HG03280 (cell line): Measurements from ENCODE around the gene INKA1.
"Not testable (repeated sequence)": the region's sequence is repeated elsewhere in the genome, so short reads cannot be mapped to it uniquely, and the experiment has no call there.

Source experiments
- ATAC-seq: cut with Tn5 transposase; IDR thresholded peaks from one replicate; pipeline ENCODE4 v1.9.1; 2021; ENCODE audit warnings: mild to moderate bottlenecking, moderate library complexity; ENCODE audit not compliant: unreplicated experiment

INKA1 gene

DNA sequence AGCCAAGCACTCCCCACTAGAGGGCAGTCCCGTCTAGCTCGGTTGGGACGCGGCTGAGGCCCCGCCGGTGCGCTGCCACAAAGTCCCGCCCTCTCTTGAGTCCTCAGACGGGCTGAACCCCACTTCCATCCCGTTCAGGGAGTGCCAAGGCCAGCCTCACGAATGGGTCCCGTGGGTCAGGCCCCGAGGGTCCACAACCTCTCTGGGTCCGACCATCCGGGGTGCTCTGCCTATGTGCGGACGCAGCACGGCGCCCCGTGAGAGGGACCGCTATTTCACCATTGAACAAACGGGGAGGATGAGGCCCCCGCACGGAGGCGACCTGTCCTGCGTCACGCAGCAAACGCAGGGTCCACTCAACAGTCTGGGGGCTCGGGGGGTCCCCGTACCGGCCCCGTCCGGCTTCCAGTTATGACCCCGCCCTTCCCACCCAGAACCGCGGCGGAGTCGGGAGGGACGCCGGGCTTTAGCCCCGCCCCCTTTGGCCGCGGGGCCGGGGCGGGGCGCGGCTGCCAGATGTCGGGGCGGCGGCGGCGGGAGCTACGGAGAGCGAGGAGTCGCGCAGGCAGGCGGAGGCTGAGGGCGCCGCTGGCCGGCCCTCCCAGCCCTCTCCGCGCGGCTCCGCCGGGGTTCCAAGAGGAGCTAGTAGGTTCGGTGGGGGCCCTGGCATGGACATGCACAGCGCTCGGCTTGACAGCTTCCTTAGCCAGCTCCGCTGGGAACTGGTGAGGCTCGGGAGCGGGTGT, at the start of gene INKA1:
INKA1 (plus strand) TSS at position 543 of the 746 bp plus-strand sequence; CDS start at position 675, 132 bp downstream.
- ATAC-seq: peak; percentile 75

GRCh38 chr3:49754536-49754935, 48.5 kb upstream of the INKA1 start:
- ATAC-seq: no peak

DNA sequence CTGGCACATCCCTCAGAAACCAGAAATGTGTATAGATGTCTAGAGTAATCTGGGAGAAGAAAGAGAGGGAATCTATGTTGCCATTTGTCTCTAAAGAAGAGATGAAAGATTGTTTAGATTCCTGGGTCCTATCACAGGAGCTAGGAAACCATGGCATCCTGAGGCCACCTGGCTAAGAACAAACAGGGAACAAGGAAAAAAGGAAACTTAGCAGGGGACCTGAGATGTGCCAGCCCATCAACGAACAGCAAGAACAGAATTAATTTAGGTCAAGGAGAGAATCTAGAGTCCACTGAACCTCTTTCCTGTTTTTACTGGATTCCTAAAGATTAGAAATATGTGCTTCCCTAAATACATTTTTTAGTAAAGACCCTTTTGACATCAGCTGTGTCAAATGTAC, 47.0 kb upstream of the INKA1 start:
- no peak for ATAC-seq

DNA sequence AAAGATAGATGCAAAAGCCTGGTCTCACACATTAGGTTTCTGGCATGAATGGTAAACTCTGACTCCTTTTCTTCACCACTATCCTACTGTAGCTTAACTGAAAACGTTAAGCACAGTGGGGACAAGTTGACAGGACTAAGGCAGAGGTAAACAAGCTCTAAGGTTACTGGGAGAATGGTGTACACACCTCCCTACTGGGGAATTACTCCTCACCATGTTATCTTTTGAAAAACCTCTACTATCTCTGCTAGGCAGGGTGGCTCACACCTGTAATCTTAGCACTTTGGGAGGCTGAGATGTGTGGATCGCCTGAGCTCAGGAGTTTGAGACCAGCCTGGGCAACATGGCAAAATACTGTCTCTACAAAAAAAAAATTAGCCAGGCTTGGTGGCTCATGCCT, 45.9 kb upstream of the INKA1 start:
- no peak for ATAC-seq

- ATAC-seq: no peak
Observed at GRCh38 chr3:49759226-49759625, 43.8 kb upstream of the INKA1 start.

- no peak for ATAC-seq
Observed at GRCh38 chr3:49761661-49762060, 41.4 kb upstream of the INKA1 start.

DNA sequence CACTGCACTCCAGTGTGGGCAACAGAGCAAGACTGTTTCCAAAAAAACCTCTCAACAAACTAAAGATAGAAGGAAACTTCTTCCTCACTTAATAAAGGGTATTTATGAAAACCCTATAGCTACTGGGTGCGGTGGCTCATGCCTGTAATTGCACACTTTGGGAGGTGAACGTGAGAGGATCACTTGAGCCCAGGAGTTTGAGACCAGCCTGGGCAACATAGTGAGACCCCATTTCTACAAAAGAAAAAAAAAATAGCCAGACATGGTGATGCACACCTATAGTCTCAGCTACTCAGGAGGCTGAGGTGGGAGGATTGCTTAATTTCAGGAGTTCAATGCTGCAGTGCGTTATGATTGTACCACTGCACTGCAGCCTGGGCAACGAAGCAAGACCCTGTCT, 39.1 kb upstream of the INKA1 start:
- ATAC-seq: no peak

- no peak for ATAC-seq
Observed at GRCh38 chr3:49769286-49769915, 33.7 kb upstream of the INKA1 start.

DNA sequence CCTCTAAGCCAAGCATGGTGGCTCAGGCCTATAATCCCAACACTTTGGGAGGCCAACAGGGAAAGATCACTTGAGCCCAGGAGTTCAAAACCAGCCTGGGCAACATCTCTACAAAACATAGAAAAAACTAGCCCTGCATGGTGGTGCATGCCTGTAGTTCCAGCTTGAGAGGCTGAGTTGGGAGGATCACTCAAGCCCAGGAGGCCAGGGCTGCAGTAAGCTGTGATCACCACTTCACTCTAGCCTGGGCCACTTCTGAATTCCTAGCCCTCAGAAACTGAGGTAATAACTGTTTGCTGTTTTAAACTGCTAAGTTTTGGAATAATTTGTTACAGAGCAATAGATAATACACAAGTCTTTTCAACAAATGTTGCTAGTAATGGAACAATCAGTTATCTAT, 33.1 kb upstream of the INKA1 start:
- no peak for ATAC-seq

DNA sequence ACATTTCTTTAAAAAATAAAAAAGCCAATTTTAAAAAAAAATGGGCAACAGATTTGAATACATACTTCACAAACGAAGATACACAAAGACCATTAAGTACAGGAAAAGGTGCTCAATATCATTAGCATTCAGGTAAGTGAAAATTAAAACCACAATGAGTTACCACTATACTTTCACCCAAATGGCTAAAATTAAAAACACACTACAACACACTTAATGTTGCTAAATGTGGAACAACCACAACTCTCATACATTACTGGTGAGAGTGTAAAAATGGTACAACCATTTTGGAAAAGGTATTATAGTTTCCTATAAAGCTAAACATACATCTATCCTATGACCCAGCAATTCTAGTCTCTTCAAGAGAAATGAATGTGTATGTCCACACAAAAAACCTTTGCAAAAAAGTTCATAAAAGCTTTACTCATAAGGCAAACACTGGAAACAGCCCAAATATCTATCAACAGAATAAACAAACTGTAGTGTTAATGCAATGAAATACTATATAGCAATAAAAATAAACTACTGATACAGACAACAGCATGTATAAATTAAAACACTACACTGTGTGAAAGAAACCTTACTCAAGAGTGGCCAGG, 31.6 kb upstream of the INKA1 start:
- ATAC-seq: no peak

DNA sequence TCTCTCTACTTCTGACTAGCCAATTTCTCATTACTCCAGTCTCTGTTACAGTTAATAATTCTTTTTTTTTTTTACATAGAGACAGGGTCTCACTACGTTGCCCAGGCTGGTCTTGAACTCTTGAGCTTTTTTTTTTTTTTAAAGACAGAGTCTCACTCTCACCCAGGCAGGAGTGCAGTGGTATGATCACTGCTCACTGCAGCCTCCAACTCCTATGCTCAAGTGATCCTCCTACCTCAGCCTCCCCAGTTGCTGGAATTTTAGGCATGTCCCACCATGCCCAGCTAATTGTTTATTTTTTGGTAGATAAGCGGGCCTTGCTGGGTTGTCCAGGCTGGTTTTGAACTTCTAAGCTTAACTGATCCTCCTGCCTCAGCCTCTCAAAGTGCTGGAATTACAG, 30.4 kb upstream of the INKA1 start:
- ATAC-seq: no peak

DNA sequence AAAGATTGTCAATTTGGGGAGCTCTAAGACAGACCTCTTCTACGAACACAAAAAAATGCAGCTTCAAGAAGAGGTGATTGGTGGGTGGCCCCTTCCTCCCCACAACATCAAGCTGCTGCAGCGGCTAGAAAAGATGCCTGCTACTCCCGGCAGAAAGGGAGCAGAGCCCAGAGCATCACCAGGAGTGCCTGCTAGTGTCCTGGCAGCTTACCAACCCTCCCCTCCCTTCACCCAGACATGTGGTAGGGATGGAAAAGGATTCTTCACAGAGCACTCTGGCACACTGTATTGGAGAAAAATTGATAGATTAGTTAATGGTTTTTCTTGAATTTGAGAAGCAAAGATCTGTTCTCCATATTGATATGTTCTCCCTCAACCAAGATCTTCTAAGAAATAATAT, 27.5 kb upstream of the INKA1 start:
- no peak for ATAC-seq

DNA sequence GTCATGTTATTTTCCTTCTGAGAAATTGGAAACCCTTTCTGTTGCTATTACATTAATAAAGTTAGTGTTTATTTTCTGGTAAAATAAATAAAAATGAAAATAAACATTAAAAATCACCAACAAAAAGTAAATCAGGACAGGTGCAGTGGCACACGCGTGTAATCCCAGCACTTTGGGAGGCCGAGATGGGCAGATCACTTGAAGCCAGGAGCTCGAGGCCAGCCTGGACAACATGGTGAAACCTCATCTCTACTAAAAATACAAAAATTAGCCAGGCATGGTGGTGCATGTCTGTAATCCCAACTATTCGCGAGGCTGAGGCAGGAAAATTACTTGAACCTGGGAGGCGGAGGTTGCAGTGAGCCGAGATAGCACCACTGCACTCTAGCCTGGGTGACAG, 27.0 kb upstream of the INKA1 start:
- ATAC-seq: not testable (repeated sequence)

- no peak for ATAC-seq
Observed at GRCh38 chr3:49779358-49780079, 23.5 kb upstream of the INKA1 start.

DNA sequence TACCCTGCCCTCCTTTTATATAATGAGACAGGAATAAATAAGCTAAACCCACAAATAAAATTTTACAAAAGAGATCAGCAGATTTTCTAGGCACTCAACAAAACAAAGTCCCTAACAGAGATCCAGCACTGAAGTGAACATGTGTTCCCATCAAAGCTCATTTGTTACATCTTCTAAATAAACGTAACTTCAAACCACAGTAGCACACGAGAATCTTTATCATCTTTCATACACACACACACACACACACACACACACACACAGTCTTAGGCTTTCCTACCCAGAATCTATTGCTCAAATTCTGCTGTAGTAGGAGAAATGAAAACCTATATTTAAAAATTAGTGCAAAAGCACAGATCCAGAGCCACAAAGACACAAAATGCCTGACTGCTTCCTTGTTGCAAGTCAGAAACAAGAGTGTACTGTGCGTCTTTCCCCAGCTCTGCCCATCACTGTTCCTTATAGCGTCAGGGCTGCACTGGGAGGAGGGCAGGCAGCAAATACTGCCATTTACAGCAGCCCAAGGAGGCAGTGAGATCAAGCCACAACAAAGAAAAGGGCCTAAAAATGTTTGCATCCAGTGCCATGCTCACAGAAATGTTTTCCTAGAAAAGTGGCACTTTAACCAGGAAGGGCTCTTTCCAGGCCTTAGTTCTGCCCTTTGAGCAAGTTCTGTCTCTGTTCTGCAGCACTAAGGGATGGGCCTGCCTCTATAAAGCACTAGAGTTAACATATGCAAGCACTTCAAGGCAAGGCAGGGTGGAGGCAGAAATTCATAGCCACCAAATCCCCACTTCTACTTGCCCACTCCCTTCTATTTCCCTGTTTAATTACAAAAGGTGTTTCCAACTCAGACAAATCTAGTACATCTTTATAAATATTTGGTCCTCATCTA, 22.7 kb upstream of the INKA1 start:
- no peak for ATAC-seq

DNA sequence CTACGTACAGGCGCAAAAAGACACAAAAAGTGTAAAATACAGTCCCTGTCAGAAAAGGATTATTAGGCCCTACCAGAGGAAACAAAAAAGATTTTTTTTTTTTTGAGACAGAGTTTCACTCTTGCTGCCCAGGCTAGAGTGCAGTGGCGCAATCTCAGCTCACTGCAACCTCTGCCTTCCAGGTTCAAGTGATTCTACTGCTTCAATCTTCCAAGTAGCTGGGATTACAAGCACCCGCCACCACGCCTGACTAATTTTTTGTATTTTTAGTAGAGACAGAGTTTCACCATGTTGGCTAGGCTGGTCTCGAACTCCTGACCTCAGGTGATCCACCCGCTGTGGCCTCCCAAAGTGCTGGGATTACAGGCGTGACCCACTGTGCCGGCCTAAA, 22.1 kb upstream of the INKA1 start:
- ATAC-seq: not testable (repeated sequence)

DNA sequence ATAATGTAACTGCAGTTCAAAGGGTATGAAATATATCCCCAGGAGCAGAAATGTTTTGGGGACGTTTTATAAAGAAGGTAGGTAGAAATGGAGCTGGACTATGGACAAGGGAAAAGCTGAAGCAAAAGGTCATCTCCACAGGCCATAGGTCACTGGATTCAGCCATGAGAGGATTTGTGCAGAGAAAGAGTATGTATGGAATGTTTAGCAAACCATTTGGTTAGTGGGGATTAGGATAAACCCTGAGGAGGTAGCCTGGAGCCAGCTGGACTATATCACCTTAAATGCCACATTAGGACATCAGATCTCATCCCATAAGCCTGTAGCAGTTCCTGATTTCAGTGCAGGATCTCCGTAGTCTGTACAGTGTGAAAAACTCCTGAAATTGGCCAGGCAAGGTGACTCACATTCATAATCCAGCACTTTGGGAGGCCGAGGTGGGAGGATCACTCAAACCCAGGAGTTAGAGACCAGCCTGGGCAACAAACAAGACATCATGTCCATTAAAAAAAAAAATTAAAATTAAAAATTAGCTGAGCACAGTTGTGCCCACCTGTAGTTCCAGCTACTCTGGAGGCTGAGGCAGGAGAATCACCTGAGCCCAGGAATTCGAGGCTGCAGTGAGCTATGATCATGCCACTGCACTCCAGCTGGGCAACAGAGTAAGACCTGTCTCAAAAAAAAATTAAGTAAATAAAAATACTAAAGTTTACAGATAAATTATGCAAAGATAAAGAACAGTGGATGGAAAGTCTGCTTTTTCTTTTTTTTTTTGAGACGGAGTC, 21.5 kb upstream of the INKA1 start:
- ATAC-seq: no peak

DNA sequence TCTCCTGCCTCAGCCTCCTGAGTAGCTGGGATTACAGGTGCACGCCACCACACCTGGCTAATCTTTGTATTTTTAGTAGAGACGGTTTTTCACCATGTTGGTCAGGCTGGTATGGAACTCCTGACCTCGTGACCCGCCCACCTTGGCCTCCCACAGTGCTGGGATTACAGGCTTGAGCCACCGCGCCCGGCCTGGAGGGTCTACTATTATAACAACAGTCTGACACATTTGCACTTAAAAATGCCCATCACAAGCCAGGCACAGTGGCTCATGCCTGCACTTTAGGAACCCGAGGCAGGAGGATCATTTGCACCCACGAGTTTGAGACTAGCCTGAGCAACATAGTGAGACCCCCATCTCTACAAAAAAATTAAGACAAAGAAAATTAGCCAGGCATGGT, 20.8 kb upstream of the INKA1 start:
- ATAC-seq: not testable (repeated sequence)

DNA sequence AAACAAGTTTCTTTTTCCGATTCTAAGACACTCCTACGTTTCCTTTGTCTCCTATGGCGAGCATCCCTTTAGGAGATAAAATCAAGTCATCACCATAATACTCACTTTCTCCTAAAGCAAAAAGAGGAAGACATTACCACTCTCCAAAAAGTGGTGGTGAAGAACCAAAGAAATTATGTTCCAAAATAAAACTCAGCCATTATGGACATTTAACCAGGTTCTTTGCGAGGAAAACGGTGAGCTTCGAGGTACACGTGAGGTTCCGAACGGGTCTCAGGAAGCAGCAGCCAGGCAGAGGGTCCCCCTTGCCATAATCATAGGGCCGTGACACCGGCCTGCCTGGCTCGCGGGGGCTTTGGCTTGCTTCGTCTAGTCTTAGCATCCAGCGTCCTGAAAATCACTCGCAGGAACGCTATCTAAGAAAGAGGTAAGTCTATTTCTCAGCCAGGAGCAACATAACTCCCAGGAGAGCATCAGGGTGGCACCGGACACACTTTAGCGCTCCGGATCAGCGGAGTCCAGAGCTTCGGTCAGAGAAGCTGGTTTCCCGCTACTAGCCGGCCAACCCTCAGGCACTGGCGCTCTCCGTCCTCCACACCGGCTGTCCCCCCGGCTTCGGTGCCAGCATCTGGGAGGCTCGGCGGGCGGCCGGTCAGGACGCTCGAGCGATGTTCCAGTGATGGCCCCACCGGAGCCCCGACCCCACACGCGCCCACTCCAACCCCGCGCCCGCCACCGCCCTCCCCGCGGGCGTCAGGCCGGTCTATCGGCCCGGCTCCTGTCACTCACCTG, 17.3 kb upstream of the INKA1 start:
- peak; percentile 54 for ATAC-seq
